ENCODE measurements around the gene DNASE1L2. TPM values are rescaled to one million over a fixed set of nuclear protein-coding genes. Genes with fewer than 3 reads are reported as not detected.
A peak's percentile ranks its signal among the peaks of the same experiment; 100 is the strongest.

Gene DNASE1L2
- total and polyA plus RNA-seq, 3 donors from 2014 or later, result 1.1 to 3.5 (median 2.5) TPM

DNA sequence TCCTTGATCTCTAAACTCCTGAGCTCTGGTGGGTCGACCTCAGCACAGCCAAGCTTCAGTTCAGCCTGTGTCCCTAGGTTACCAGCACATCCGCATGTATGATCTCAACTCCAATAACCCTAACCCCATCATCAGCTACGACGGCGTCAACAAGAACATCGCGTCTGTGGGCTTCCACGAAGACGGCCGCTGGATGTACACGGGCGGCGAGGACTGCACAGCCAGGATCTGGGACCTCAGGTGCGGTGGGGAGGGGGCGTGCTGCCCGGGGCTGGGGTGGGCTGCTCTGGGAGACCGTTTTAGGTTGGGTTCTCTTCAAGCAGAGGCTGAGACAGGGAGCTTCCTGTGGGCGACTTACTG is 29.8 kb upstream of the DNASE1L2 start:
- TF ChIP-seq POLR2A (IDR thresholded peaks at IDR 0.05), result no peak
- TF ChIP-seq, protein P1, sequence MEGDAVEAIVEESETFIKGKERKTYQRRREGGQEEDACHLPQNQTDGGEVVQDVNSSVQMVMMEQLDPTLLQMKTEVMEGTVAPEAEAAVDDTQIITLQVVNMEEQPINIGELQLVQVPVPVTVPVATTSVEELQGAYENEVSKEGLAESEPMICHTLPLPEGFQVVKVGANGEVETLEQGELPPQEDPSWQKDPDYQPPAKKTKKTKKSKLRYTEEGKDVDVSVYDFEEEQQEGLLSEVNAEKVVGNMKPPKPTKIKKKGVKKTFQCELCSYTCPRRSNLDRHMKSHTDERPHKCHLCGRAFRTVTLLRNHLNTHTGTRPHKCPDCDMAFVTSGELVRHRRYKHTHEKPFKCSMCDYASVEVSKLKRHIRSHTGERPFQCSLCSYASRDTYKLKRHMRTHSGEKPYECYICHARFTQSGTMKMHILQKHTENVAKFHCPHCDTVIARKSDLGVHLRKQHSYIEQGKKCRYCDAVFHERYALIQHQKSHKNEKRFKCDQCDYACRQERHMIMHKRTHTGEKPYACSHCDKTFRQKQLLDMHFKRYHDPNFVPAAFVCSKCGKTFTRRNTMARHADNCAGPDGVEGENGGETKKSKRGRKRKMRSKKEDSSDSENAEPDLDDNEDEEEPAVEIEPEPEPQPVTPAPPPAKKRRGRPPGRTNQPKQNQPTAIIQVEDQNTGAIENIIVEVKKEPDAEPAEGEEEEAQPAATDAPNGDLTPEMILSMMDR (IDR thresholded peaks at IDR 0.05), result no peak
- Histone ChIP-seq H3K4me1 (peaks cover 35% of the 10 kb centered on the region), H3K36me3 (ENCODE audit: low read depth, missing control alignments) (no peaks in the 10 kb centered on the region), H3K27ac (peak overlapping the region in 1 of 2 donors; percentile 98), H3K4me3 (peak overlapping the region in 1 of 2 donors; percentile 85), H3K27me3 (no peaks in the 10 kb centered on the region), H3K9me3 (no peaks in the 10 kb centered on the region)
- WGBS, 2 donors, result 60 to 66% methylated on average over 12 to 18 of the region's 18 CpGs
- DNase-seq, result no peak
- intact Hi-C loops (cut with DNase I; ENCODE audit: low total_unique reads), result no loop called here

DNA sequence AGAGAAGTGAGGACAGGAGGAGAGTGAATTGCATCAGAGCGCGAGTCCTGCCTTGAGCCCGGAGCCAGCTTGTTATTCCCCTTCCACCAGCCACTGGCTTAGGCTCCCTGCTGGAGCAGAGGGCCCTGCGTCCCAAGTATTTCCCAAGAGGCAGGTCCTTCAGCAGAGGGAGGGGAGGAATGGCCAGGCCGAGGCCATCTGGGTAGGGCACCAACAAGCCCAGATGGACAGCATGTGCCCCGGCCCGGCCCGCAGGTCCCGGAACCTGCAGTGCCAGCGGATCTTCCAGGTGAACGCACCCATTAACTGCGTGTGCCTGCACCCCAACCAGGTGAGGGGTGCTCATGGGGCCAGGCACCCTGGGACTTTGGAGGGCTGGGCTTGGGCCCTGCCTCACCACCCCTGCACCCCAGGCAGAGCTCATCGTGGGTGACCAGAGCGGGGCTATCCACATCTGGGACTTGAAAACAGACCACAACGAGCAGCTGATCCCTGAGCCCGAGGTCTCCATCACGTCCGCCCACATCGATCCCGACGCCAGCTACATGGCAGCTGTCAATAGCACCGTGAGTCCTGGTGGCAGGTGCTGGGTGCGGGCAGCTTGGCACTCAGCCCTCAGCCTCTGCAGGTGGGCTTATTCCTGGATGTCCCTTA is 29.3 kb upstream of the DNASE1L2 start:
- Histone ChIP-seq H3K4me3 (no peak overlapping the region), H3K27ac (no peak overlapping the region), H3K36me3 (ENCODE audit: low read depth, missing control alignments) (no peaks in the 10 kb centered on the region), H3K4me1 (peaks cover 36% of the 10 kb centered on the region), H3K27me3 (no peaks in the 10 kb centered on the region), H3K9me3 (no peaks in the 10 kb centered on the region)
- DNase-seq, result no peak
- 87 to 88% methylated on average over 14 of the region's 23 CpGs for WGBS, 2 donors
- intact Hi-C loops (cut with DNase I; ENCODE audit: low total_unique reads), result no loop called here
- TF ChIP-seq, protein P1 (IDR thresholded peaks at IDR 0.05), result no peak
- no peak for TF ChIP-seq POLR2A (IDR thresholded peaks at IDR 0.05)

DNA sequence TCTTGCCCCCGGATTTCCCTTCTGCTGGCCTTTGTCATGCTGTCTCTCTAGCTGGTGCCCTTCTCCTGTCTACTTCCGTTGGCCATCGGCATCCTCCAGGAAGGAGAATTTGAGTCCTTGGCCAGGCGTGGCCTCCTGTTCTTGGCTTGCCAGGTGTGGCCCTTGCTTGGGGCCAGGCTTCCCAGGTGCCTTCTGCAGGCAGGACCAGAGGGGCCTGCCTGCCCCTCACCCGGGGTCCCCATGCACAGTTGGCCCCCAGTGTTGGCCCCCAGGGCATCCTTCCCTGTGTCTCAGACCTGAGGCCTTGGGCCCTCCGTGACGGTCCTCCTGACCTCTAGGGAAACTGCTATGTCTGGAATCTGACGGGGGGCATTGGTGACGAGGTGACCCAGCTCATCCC is 28.4 kb upstream of the DNASE1L2 start:
- TF ChIP-seq, protein P1 (IDR thresholded peaks at IDR 0.05), result no peak
- no peak for TF ChIP-seq POLR2A (IDR thresholded peaks at IDR 0.05)
- H3K4me3 ChIP-seq, result no peak overlapping the region
- peaks cover 46% of the 10 kb centered on the region for H3K4me1 ChIP-seq
- no peaks in the 10 kb centered on the region for H3K36me3 ChIP-seq (ENCODE audit: low read depth, missing control alignments)
- WGBS, 2 donors, result 87 to 89% methylated on average over 5 to 9 of the region's 9 CpGs
- no peaks in the 10 kb centered on the region for H3K27me3 ChIP-seq
- intact Hi-C loops (cut with DNase I; ENCODE audit: low total_unique reads), result no loop called here
- no peaks in the 10 kb centered on the region for H3K9me3 ChIP-seq
- H3K27ac ChIP-seq, result no peak overlapping the region
- no peak for DNase-seq

DNA sequence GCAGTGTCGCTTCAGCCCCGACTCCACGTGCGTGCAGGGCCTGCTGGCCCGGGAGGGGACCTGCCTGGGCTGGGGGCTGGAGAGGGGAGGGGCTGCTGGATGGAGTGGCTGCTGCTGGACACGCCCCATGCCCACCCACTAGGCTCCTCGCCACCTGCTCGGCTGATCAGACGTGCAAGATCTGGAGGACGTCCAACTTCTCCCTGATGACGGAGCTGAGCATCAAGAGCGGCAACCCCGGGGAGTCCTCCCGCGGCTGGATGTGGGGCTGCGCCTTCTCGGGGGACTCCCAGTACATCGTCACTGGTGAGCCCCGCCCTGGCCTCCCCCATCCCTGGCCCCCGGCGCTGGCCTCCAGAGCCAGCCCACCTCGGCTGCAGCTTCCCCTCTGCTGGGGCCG is 27.9 kb upstream of the DNASE1L2 start:
- H3K4me3 ChIP-seq, result no peak overlapping the region
- H3K36me3 ChIP-seq (ENCODE audit: low read depth, missing control alignments), result no peaks in the 10 kb centered on the region
- DNase-seq, result no peak
- no peaks in the 10 kb centered on the region for H3K27me3 ChIP-seq
- H3K4me1 ChIP-seq, result peaks cover 50% of the 10 kb centered on the region
- TF ChIP-seq POLR2A (IDR thresholded peaks at IDR 0.05), result no peak
- TF ChIP-seq, protein P1 (IDR thresholded peaks at IDR 0.05), result no peak
- intact Hi-C loops (cut with DNase I; ENCODE audit: low total_unique reads), result no loop called here
- 82 to 88% methylated on average over 19 to 21 of the region's 23 CpGs for WGBS, 2 donors
- H3K9me3 ChIP-seq, result no peaks in the 10 kb centered on the region
- no peak overlapping the region for H3K27ac ChIP-seq

DNA sequence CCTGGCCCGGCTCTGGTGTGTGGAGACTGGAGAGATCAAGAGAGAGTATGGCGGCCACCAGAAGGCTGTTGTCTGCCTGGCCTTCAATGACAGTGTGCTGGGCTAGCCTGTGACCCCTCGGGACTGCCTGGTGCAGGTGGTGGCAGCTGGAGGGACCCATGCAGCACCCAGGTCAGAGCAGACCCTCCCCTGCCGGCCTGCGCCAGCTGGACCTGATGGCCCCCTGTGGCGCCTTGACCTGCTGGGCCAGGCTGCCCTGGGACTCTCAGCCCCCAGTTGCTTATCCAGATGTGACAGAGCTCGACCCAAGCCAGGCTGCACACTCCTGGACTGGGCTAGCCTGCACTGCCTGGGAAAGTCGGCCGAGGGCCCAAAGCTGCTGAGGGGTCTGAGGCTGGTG is 27.5 kb upstream of the DNASE1L2 start:
- H3K4me3 ChIP-seq, result no peak overlapping the region
- intact Hi-C loops (cut with DNase I; ENCODE audit: low total_unique reads), result no loop called here
- no peaks in the 10 kb centered on the region for H3K27me3 ChIP-seq
- 89 to 94% methylated on average over 3 to 9 of the region's 9 CpGs for WGBS, 2 donors
- no peak for DNase-seq
- H3K4me1 ChIP-seq, result peaks cover 55% of the 10 kb centered on the region
- no peak overlapping the region for H3K27ac ChIP-seq
- no peaks in the 10 kb centered on the region for H3K36me3 ChIP-seq (ENCODE audit: low read depth, missing control alignments)
- TF ChIP-seq, protein P1 (IDR thresholded peaks at IDR 0.05), result no peak
- no peak for TF ChIP-seq POLR2A (IDR thresholded peaks at IDR 0.05)
- H3K9me3 ChIP-seq, result no peaks in the 10 kb centered on the region

Data from testis (tissue), 3 donors.